IPS-18c (cell line): ENCODE measurements around the gene GSTO2.

ENCODE experiments used
- H3K4me3 ChIP-seq: 2 replicates; pipeline ENCODE4 v1.7.0; 2013; ENCODE audit warnings: low read depth, mild to moderate bottlenecking, low read length, moderate library complexity; ENCODE audit not compliant: insufficient read depth
- H3K9me3 ChIP-seq: one replicate; pipeline ENCODE4 v1.6.1; 2013; ENCODE audit warnings: mild to moderate bottlenecking, low read length, moderate library complexity; ENCODE audit not compliant: control insufficient read depth, insufficient read depth

GSTO2 gene

GRCh38 chr10:104327745-104328645 lies 59.0 kb downstream of the GSTO2 start:
- no peaks in the 10 kb centered on the region for H3K9me3 ChIP-seq
- peak overlapping the region; percentile 32 for H3K4me3 ChIP-seq

DNA sequence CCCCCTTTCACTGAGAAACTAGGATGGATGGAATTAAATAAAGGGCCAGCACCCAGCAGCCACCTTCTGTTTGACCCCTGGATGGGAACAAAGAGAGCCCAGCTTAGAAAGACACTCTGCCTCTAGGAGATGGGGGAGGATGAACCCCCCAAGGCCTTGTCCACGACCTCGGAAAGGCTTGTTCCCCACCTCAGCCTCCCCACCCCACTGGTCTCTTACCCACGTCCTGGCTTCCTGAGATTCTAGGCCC lies 59.6 kb downstream of the GSTO2 start:
- peak overlapping the region; percentile 32 for H3K4me3 ChIP-seq

DNA sequence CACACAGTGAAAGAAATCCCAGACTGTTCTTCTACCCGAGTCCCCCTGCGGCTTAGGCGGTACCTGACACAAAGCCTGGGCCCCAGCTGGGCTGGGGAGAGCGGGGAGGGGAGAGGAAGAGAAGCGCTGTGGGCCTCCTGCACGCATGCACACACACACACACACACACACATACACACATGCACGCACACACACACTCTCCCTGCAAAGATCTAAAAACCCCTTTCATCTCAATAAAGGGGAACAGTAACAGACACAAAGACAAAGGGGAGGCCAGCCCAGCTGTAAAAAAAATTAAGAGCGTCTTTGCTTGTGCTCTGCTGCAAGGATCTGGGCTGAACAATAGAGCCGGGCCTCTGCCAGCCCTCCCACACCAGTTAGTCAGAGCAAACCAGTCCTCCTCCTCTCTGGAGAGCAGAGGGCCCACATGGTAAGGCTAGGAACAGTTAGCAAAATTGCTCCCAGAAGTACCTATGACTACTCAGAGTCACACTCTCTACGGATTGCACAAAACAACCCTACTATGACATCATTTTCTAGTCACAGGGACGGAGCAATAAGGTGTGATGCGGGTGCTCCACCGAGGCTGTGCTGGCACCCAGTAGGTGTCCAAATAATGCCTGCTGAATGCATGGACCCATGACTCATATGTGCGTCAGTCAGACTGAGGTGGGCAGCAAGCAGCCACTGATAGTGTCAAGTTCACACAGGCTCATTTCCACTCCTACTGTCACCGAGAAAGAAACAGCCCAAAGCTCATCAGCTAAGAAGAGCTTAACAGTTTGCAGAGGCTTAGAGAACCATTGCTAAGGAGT lies 60.1 kb downstream of the GSTO2 start:
- Histone ChIP-seq H3K9me3 (no peaks in the 10 kb centered on the region), H3K4me3 (peak overlapping the region; percentile 32)

More for the DNA sequence above, 59.6 kb downstream of the GSTO2 start:
- H3K9me3 ChIP-seq = no peaks in the 10 kb centered on the region

GRCh38 chr10:104329735-104330134 lies 60.8 kb downstream of the GSTO2 start:
- Histone ChIP-seq H3K9me3 (no peaks in the 10 kb centered on the region), H3K4me3 (no peak overlapping the region)

- no peak overlapping the region for H3K4me3 ChIP-seq
These were observed 61.5 kb downstream of the GSTO2 start for GRCh38 chr10:104330168-104331110.

DNA sequence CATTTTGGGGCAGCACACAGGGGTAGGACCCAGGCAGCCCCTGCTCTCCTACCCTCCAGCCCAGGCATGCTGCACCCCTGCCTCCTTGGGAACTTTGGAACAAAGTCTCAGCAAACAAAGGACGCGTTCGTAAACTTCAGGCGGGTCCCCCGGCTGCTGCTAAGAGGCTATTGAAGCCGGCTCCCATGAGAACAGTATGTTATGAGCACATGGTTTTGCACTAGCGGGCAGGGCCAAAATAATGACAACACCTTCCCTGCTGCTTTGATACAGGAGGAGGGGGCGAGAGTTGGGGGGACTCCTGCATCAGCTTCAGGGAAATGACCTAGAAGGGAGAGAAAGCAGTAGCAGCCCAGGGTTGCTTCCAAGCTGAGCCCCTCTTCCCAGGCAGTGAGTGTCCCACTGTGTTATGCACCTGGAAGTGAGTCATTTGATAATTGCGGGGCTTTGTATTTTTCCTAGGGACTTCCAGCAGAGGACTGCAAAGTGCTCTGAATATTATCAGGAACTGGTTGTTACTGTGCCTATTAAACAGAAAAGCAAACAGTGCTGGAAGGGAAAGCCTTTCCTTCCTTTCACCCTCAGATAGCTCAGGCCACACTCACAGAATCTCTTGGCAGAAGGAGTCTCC lies 62.3 kb downstream of the GSTO2 start:
- H3K4me3 ChIP-seq = no peak overlapping the region

More at GRCh38 chr10:104330168-104331110, 61.5 kb downstream of the GSTO2 start:
- H3K9me3 ChIP-seq = no peaks in the 10 kb centered on the region

GRCh38 chr10:104332243-104333031 lies 63.5 kb downstream of the GSTO2 start:
- Histone ChIP-seq H3K4me3 (no peak overlapping the region), H3K9me3 (no peaks in the 10 kb centered on the region)

More for the DNA sequence above, 62.3 kb downstream of the GSTO2 start:
- H3K9me3 ChIP-seq = no peaks in the 10 kb centered on the region

- Histone ChIP-seq H3K4me3 (no peak overlapping the region), H3K9me3 (no peaks in the 10 kb centered on the region)
These were observed 64.2 kb downstream of the GSTO2 start for GRCh38 chr10:104333032-104333727.

DNA sequence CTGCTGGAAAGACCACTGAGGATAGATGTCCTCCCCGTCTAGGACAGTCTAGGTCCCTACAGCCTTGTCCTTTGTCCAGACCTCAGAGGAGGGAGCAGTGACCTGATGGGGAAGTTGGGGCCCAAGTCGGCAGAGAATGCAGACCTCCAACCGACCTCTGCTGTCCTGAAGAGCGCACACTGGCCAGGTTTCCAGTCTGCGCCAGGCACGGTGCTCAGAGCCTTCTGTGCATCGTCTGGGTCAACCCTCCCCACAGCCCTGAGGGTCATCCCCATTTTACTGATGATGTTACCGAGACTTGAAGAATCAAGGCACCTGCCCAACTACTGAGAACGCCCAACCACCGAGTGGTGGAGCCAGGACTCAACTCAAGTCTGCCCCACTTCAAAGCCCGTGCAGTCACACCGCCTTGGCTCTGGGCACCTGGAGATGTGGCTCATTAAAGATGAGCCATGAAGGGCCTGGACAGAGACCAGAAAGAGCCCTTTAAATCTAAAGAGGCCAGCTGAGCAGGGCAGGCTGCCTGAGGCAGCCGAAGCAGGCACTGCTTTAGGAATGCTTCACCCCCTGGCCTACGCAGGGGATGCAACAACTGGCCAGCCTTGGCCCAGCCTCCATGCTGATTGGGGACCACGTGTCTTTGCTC lies 64.9 kb downstream of the GSTO2 start:
- Histone ChIP-seq H3K4me3 (no peak overlapping the region), H3K9me3 (no peaks in the 10 kb centered on the region)

DNA sequence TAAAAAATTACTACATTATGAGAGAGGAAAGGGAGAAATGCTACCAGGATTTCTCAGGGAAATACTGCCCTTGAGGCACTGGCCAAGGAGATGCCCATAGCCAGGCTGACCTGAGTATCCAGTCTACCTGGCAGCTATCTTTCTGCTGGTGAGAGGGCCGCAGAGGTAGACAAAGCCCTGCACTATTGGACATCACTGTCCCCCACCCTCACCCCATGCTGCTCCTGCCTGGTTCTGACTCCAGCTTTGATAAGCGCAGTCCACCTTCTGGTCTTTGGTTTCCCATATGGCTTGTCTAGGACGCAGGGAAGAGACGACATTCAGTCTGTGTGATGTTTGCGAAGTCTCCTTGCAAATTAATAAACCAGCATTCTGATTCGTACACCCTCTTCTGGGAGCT lies 65.6 kb downstream of the GSTO2 start:
- no peak overlapping the region for H3K4me3 ChIP-seq
- H3K9me3 ChIP-seq = no peaks in the 10 kb centered on the region

- Histone ChIP-seq H3K9me3 (no peaks in the 10 kb centered on the region), H3K4me3 (no peak overlapping the region)
These were observed 66.1 kb downstream of the GSTO2 start for GRCh38 chr10:104334965-104335650.

DNA sequence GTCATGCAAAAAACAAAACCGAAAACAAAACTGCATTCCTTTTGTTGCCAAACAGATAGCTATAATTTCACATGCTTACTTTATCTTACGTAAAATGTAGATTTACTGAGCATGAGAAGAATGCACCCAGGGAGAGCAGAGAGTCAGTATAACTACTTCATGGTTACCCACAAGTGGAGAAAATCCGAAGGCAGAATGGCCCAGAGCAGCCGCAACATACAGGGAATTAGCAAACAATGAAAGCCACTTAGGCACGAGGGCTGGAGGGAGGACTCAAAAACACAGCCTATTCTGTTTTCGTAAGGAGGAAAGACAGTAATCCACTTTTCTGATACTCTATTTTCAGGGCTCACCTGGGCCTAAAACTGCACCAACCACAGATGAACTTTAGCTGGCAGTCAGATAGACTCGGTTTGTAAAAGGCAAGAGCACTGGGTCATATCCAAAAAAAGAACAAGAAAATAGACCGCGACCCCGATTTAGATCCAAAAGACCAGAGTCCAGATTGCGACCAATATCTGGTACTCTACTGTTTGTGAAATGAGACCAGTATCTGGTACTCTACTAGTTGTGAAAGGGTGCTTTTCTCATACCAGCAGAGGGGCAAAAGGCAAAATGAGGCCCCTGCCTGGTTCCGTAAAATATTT lies 68.0 kb downstream of the GSTO2 start:
- peak overlapping the region; percentile 82 for H3K4me3 ChIP-seq
- no peaks in the 10 kb centered on the region for H3K9me3 ChIP-seq

DNA sequence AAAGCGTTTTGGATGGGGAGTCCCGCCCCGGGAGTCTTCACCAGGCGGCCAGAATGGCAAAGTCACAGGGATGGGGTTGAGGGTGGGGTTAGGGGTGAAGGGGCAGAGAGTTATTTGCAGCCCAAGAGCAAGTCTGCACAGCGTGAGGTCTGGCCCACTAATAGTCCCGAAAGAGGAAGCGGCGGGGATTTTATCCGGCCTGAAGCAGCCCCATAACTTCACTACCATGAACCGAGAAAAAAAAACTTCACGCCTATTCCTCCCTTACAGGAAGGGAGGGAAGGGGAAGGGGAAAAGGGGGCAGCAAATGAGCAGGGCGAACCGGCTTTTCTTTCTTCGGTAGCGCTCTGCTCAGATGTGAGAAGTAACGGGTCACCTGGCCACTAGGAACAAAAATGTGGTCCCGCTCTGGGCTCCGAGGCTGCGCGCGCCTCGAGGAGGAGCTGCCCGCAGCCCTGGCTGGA lies 68.6 kb downstream of the GSTO2 start:
- H3K9me3 ChIP-seq = no peaks in the 10 kb centered on the region
- peak overlapping the region; percentile 82 for H3K4me3 ChIP-seq

DNA sequence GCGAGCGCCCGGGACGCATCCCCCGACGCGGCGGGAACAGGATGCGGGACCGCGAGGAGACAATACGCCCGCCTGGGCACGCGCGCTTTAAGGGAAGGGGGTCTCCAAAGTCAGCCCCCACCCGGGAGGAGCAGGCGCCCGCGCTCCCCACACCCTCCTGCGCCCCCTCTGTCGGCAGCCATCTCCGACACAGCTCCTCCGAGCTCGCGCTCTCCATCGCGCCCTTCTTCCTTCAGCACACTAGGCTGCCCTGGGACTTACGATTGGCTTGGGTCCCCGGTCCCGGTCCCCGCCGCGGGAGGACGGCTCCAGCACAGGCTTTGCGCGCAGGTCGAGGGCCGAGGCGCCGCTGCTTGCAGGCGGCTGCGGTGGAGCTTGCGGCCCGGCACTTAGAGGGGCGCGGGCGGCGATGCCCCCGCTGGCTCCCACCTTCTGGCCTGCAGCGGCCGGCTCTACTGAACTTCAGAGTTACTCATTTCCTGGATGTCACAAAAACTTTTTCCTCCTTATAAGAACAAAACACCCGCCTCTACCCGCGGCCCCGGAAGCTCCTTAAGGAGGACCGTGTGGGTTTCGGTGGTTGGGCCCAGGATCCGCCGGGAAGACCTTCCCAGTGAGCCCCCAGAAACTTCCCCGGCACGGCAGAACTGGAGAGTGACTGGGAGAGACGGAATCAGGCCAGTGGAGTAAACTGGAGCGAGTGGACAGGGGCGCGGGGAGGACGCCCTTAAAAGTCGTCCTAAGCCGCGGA lies 69.2 kb downstream of the GSTO2 start, which contains the start of gene ITPRIP:
Gene ITPRIP (minus strand): TSS at position 481 of the 751 bp plus-strand sequence. CDS start 22,414 bp downstream, outside the sequence.
- Histone ChIP-seq H3K4me3 (peak within 1 kb of the TSS; percentile 82), H3K9me3 (no peaks in the 10 kb centered on the region)
